Breast epithelium (tissue), 4 donors: ENCODE results near the gene GUK1. TPM values are rescaled to one million over a fixed set of nuclear protein-coding genes. Genes with fewer than 3 reads are reported as not detected.

Experiments
- DNase-seq, 2 donors: peaks; one replicate each; pipeline ENCODE4 v3.0.0-alpha.2; 2019; ENCODE audit warnings: low spot score in 2 of 2
- H3K27ac ChIP-seq, 2 donors: fragments of 200-600 bp; sonication (generic) in 1 of 2; one replicate each; pipeline ENCODE4 v1.5.1; 2016 to 2019; ENCODE audit warnings: mild to moderate bottlenecking in 1 of 2
- H3K27me3 ChIP-seq, 2 donors: fragments of 200-600 bp; sonication (generic) in 1 of 2; one replicate each; pipeline versions ENCODE4 v1.5.1 to v1.6.0; 2017 to 2019; ENCODE audit warnings: control low read depth in 1 of 2, mild to moderate bottlenecking in 1 of 2
- H3K36me3 ChIP-seq: fragments of 200-600 bp; one replicate; pipeline ENCODE4 v1.5.1; 2019
- H3K4me1 ChIP-seq, 2 donors: fragments of 200-600 bp; sonication (generic); one replicate each; pipeline ENCODE4 v1.5.1; 2016 to 2019; ENCODE audit warnings: control low read depth in 1 of 2
- H3K4me3 ChIP-seq, 3 donors: fragments of 200-600 bp; sonication (generic); 1 replicate in 2 of 3; 2 replicates in 1 of 3; pipeline ENCODE4 v1.5.1; 2016 to 2019; ENCODE audit warnings: mild to moderate bottlenecking in 3 of 3, moderate library complexity in 2 of 3
- H3K9me3 ChIP-seq, 2 donors: fragments of 200-600 bp; sonication (generic) in 1 of 2; one replicate each; pipeline ENCODE4 v1.5.1; 2016 to 2019; ENCODE audit warnings: control low read depth in 1 of 2
- POLR2A ChIP-seq: fragments of 450-650 bp; IDR thresholded peaks from one replicate; pipeline ENCODE4 v1.6.1; 2016; ENCODE audit warnings: antibody characterized with exemption, mild to moderate bottlenecking, moderate library complexity
- POLR2AphosphoS5 ChIP-seq, 3 donors: sonication (generic); formaldehyde crosslinking; IDR thresholded peaks; one replicate each; pipeline ENCODE4 v1.6.1; 2017; ENCODE audit warnings: antibody characterized with exemption in 3 of 3
- intact Hi-C: fragments of 100-400 bp; cut with DNase I; formaldehyde crosslinking; loops from one replicate; pipeline ENCODE4 v1.15.1; 2023; ENCODE audit warnings: low total_unique reads
- total RNA-seq, 3 donors: library from RNA; depleted of rRNA; stranded (reverse); fragments of >200 nt; gene quantifications; one replicate each; pipeline ENCODE4 v1.1.0, GENCODE V29; 2016
- TF ChIP-seq, protein P1 (sequence below), 3 donors: fragments of 450-650 bp; IDR thresholded peaks; one replicate each; pipeline ENCODE4 v1.5.1; 2016 to 2017; ENCODE audit warnings: antibody characterized with exemption in 3 of 3, mild to moderate bottlenecking in 3 of 3, moderate library complexity in 3 of 3

Gene GUK1
- total RNA-seq, 3 donors from 2014 or later = 218 to 413 (median 333) TPM

DNA sequence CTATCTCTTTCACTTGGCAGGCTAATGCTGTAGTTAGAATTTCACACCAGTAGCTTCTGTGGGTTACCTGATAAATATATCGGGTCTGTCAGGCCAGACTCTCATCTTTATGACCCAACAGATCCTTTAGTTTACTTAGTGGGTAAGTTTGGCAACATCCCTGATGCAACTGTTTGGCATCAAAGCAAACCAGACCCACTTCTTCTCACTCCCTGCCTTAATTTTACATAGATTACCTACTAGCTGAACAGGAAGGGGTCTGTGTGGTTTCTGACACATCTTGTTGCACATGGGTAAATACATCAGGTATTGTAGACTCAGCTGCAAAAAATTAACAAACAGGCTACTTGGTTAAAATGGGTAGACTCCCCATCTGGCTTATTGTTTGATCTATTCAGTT is 3.2 kb upstream of the GUK1 start:
- no peaks in the 10 kb centered on the region for H3K36me3 ChIP-seq
- intact Hi-C loops = no loop called here
- H3K4me3 ChIP-seq = no peak overlapping the region
- TF ChIP-seq POLR2AphosphoS5 (IDR thresholded peaks at IDR 0.05) = no peak
- TF ChIP-seq, protein P1, sequence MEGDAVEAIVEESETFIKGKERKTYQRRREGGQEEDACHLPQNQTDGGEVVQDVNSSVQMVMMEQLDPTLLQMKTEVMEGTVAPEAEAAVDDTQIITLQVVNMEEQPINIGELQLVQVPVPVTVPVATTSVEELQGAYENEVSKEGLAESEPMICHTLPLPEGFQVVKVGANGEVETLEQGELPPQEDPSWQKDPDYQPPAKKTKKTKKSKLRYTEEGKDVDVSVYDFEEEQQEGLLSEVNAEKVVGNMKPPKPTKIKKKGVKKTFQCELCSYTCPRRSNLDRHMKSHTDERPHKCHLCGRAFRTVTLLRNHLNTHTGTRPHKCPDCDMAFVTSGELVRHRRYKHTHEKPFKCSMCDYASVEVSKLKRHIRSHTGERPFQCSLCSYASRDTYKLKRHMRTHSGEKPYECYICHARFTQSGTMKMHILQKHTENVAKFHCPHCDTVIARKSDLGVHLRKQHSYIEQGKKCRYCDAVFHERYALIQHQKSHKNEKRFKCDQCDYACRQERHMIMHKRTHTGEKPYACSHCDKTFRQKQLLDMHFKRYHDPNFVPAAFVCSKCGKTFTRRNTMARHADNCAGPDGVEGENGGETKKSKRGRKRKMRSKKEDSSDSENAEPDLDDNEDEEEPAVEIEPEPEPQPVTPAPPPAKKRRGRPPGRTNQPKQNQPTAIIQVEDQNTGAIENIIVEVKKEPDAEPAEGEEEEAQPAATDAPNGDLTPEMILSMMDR (IDR thresholded peaks at IDR 0.05) = no peak
- TF ChIP-seq POLR2A = no peak
- H3K9me3 ChIP-seq = no peaks in the 10 kb centered on the region
- no peak for DNase-seq
- H3K27me3 ChIP-seq = no peaks in the 10 kb centered on the region
- H3K27ac ChIP-seq = no peak overlapping the region
- peaks cover 0 to 6% of the 10 kb centered on the region in 2 donors for H3K4me1 ChIP-seq

DNA sequence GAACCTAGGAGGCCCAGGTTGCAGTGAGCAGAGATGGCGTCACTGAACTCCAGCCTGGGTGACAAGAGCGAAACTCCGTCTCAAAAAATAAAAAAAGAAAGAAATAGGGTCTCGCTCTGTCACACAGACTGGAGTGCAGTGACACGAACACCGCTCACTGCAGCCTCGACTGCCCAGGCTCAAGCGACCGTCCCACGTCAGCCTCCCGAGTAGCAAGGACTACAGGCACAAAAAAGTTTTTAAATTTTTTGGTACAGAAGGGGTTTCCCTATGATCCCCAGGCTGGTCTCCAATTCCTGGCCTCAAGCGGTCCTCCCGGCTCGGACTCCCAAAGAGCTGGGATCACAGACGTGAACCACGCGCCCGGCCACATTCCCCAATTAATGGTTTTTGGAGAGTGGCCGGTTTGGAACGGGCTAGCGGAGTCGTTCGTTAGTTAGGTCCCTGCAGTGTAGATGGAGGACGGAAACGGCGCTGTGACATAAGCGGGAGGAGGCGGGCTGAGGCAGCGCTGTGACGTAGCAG is 611 bp upstream of the GUK1 start:
- peak overlapping the region; percentile 64 to 95 (median 87) for H3K4me3 ChIP-seq
- peak overlapping the region; percentile 90 to 98 for H3K27ac ChIP-seq
- H3K36me3 ChIP-seq = no peaks in the 10 kb centered on the region
- H3K4me1 ChIP-seq = peaks cover 18 to 29% of the 10 kb centered on the region in 2 donors
- DNase-seq = no peak
- H3K9me3 ChIP-seq = no peaks in the 10 kb centered on the region
- H3K27me3 ChIP-seq = no peaks in the 10 kb centered on the region
- TF ChIP-seq POLR2AphosphoS5 (IDR thresholded peaks at IDR 0.05) = no peak
- TF ChIP-seq, protein P1 (IDR thresholded peaks at IDR 0.05) = no peak
- TF ChIP-seq POLR2A = no peak
- intact Hi-C loops = loop anchor here (2.0 kb wide), 1 partner anchor 25 kb away; the partner anchor contains the start of gene IBA57

DNA sequence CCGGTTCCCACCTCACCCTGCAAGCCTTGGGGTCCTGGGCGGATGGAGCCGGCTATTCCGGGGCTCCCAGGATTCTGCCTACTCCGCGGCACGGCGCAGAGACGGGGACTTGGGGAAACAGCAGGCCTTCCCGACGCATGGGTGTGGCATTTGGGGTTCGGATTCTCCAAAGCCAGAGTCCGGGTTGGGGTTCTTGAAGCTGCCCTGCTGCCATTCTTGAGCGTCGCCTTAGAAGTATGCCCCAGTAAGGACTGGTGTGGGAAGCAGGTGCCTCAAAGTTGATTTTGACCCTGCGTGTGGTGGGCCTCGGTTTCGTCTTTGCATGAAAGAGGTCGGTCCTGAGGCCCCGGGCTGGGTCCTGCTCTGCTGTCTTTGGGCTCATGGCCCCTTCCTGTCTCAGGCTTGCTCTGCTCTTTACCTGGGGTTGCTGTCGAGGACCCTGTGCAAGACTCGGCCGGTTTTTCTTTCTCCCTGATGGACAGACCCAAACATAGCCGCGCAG is 696 bp downstream of the GUK1 start:
- Histone ChIP-seq H3K27ac (peak overlapping the region; percentile 90 to 98), H3K4me1 (peaks cover 18 to 29% of the 10 kb centered on the region in 2 donors), H3K9me3 (no peaks in the 10 kb centered on the region), H3K36me3 (no peaks in the 10 kb centered on the region), H3K4me3 (peak overlapping the region; percentile 64 to 95 (median 87)), H3K27me3 (no peaks in the 10 kb centered on the region)
- no peak for DNase-seq
- TF ChIP-seq POLR2A (no peak), POLR2AphosphoS5 (IDR thresholded peaks at IDR 0.05) (no peak)
- TF ChIP-seq, protein P1 (IDR thresholded peaks at IDR 0.05) = no peak
- intact Hi-C loops = no loop called here

DNA sequence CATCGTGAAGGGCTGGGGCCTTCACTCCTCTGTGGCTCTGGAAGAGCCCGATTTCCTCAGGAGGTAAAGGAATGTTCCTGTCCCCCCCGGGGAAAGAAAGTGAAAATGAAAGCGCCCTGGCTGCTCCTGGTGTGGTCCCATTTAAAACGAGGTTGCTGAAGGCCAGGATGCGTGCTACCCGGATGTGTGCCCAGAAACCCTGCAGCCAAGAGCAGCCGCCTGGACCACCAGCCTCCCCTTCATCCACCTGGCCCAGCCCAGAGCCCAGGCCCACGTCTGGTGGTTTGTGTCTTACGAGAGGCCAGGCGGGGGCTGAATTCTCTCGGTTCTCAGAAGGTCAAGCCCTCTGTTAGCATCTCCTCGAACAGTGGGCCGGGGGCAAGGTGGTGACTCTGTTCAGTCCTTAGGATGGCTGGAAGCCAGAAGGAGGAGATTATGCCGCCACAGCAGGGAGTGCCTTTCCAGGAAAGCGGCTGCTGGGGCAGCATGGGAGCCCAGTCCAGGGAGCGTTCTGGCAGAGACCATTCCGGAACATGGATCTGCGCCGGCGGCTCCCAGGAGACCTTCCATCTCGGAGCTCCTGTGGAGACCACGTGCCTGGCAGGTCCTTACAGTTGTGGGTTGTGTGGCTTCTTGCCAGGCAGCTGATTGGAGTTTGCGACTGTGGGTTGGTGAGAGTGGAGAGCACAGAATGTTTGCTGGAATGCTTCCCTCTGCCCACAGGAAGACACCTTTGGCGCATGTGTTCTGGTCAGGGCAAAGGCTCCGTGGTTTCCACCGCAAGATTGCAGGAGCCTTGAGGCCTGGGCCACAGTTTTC is 1.4 kb downstream of the GUK1 start:
- TF ChIP-seq POLR2A = no peak
- peak in 1 of 3 donors; percentile 30 for TF ChIP-seq POLR2AphosphoS5 (IDR thresholded peaks at IDR 0.05)
- Histone ChIP-seq H3K27ac (peak overlapping the region; percentile 90 to 98), H3K36me3 (no peaks in the 10 kb centered on the region), H3K9me3 (no peaks in the 10 kb centered on the region), H3K4me3 (peak overlapping the region; percentile 64 to 95 (median 87)), H3K27me3 (no peaks in the 10 kb centered on the region), H3K4me1 (peaks cover 18 to 29% of the 10 kb centered on the region in 2 donors)
- DNase-seq = peak in 1 of 2 donors; percentile 79
- intact Hi-C loops = no loop called here

DNA sequence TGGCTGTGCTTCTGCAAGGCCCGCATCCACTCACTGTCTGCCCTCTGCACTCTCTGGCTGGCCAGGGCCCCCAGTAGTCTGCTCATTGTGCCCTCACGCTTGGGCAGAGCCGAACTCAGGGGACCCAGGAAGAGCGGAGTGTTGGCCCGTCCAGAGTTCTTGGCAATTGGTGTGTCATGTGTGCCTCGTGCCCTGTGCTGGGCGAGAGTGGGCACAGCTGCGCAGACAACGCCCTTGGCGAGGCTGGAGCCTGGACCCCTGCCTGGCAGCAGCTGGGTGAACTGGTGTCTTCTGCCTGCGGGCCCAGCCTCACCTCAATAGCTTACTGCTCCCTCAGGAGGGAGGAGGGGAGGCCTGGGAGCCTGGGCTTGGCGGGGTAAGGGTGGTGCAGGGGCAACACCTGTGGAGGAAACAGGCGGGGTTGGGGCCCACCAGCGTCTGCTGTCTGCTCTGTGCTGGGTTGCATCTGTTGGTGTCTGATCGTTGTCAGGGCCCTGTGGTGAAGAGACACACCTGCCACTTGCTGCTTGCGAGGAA is 2.1 kb downstream of the GUK1 start:
- H3K4me3 ChIP-seq = peak overlapping the region; percentile 64 to 95 (median 87)
- intact Hi-C loops = no loop called here

More for the DNA sequence above, 2.1 kb downstream of the GUK1 start:
- no peaks in the 10 kb centered on the region for H3K9me3 ChIP-seq
- H3K27me3 ChIP-seq = no peaks in the 10 kb centered on the region
- no peak for TF ChIP-seq POLR2AphosphoS5 (IDR thresholded peaks at IDR 0.05)
- TF ChIP-seq, protein P1 (IDR thresholded peaks at IDR 0.05) = no peak
- TF ChIP-seq POLR2A = no peak
- H3K36me3 ChIP-seq = no peaks in the 10 kb centered on the region
- peaks cover 18 to 29% of the 10 kb centered on the region in 2 donors for H3K4me1 ChIP-seq
- DNase-seq = no peak
- peak overlapping the region; percentile 90 to 98 for H3K27ac ChIP-seq
